ENCODE results near the gene UBE4A. TPM values are rescaled to one million over a fixed set of nuclear protein-coding genes. Genes with fewer than 3 reads are reported as not detected.
"Not testable (repeated sequence)": the region's sequence is repeated elsewhere in the genome, so short reads cannot be mapped to it uniquely, and the experiment has no call there.

Gene UBE4A
- total and polyA plus RNA-seq, 12 donors = 16.1 to 52.8 (median 35.6) TPM

DNA sequence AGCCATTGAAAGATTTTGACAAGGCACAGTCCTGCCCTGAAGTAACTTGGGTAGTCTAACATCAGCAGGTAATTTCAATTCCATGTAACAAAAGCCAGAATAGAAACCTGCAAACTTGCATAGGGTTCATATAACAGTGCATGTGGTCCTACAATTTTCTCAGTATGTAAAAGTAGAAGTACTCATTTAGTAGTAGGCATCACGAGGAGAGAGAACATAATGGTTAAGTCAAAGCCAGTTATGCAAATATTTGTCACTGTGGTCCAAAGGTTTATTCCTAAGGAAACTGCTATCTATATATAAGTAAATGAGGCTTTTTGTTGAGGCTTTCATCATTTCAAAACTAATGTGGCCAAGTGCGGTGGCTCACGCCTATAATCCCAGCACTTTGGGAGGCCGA lies 52.1 kb downstream of the UBE4A start:
- intact Hi-C loops (cut with DNase I) = no loop called here
- Histone ChIP-seq H3K36me3 (replicated peaks in 1 of 2) (peaks cover 0 to 39% of the 10 kb centered on the region in 2 donors), H3K9me3 (replicated peaks in 1 of 3) (no peaks in the 10 kb centered on the region), H3K27ac (no peak overlapping the region), H3K4me1 (replicated peaks in 1 of 2) (peaks cover 0 to 13% of the 10 kb centered on the region in 2 donors), H3K4me3 (no peak overlapping the region), H3K27me3 (no peaks in the 10 kb centered on the region)
- 88 to 94% (median 92%) methylated on average over 4 of the region's 4 CpGs for WGBS, 4 donors
- DNase-seq = no peak
- TF ChIP-seq, protein P1, sequence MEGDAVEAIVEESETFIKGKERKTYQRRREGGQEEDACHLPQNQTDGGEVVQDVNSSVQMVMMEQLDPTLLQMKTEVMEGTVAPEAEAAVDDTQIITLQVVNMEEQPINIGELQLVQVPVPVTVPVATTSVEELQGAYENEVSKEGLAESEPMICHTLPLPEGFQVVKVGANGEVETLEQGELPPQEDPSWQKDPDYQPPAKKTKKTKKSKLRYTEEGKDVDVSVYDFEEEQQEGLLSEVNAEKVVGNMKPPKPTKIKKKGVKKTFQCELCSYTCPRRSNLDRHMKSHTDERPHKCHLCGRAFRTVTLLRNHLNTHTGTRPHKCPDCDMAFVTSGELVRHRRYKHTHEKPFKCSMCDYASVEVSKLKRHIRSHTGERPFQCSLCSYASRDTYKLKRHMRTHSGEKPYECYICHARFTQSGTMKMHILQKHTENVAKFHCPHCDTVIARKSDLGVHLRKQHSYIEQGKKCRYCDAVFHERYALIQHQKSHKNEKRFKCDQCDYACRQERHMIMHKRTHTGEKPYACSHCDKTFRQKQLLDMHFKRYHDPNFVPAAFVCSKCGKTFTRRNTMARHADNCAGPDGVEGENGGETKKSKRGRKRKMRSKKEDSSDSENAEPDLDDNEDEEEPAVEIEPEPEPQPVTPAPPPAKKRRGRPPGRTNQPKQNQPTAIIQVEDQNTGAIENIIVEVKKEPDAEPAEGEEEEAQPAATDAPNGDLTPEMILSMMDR (IDR thresholded peaks at IDR 0.05) = no peak
- no peak for TF ChIP-seq POLR2A (IDR thresholded peaks at IDR 0.05)

DNA sequence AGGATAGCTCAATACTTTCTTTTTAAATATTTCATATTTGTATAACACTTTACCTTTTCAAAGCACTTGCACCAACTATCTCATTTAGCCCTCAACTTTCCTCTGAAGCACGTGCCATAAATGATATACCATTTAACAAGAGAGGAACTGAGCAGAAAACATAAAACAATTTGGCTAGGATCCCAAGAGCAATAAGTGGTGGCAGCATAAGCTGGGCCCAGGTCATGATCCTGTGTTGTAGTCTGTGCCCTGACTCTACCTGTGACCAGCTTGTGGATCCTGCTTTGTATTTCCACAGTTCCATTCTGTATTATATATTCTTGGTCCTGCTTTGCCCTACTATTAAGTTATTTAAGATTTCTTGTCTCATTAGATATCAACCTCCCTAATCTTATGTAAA lies 53.5 kb downstream of the UBE4A start:
- TF ChIP-seq, protein P1 (IDR thresholded peaks at IDR 0.05) = no peak
- no peak for TF ChIP-seq POLR2A (IDR thresholded peaks at IDR 0.05)
- Histone ChIP-seq H3K27me3 (no peaks in the 10 kb centered on the region), H3K9me3 (replicated peaks in 1 of 3) (no peaks in the 10 kb centered on the region), H3K4me1 (replicated peaks in 1 of 2) (peaks cover 0 to 13% of the 10 kb centered on the region in 2 donors), H3K27ac (no peak overlapping the region), H3K36me3 (replicated peaks in 1 of 2) (peaks cover 0 to 25% of the 10 kb centered on the region in 2 donors), H3K4me3 (no peak overlapping the region)
- intact Hi-C loops (cut with DNase I) = no loop called here
- no peak for DNase-seq
- WGBS, 4 donors = 79 to 88% (median 83%) methylated on average over 1 of the region's 1 CpG

DNA sequence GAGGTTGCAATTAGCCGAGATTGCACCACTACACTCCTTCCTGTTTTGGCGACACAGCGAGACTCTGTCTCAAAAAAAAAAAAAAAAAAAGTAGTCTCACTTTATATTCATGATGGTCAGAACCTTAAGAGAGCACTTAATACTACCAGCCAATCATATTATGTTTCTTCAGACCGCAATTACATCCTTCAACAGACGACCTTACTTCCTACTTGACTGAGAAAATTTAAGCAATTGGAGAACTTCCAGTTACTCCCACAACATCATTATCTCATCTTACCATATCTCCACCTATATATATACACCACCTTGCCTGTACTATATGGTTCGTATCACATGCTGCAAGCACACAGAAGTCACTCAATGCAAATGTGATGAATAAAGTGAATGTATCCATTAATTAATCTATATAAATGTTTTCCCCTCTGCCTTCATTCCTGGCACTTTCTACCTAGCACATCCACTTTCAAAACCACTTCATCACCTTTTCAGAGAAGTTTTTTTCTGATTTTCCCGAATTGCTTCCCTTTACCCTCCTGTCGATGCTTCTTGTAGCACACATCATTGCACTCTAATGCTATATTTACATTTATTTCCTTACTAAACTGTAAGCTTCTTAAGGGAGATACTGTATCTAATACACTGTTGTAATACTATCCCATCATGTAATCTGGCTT lies 55.8 kb downstream of the UBE4A start:
- peaks cover 0 to 7% of the 10 kb centered on the region in 2 donors for H3K36me3 ChIP-seq (replicated peaks in 1 of 2)
- intact Hi-C loops (cut with DNase I) = no loop called here
- no peak for DNase-seq
- H3K4me1 ChIP-seq (replicated peaks in 1 of 2) = peaks cover 0 to 21% of the 10 kb centered on the region in 2 donors
- TF ChIP-seq, protein P1 (IDR thresholded peaks at IDR 0.05) = no peak
- no peak for TF ChIP-seq POLR2A (IDR thresholded peaks at IDR 0.05)
- WGBS, 4 donors = 68 to 75% (median 73%) methylated on average over 8 of the region's 8 CpGs
- H3K27ac ChIP-seq = peak overlapping the region in 2 of 5 donors; percentile 51 to 64
- H3K27me3 ChIP-seq = no peaks in the 10 kb centered on the region
- H3K4me3 ChIP-seq = no peak overlapping the region
- no peaks in the 10 kb centered on the region for H3K9me3 ChIP-seq (replicated peaks in 1 of 3)

DNA sequence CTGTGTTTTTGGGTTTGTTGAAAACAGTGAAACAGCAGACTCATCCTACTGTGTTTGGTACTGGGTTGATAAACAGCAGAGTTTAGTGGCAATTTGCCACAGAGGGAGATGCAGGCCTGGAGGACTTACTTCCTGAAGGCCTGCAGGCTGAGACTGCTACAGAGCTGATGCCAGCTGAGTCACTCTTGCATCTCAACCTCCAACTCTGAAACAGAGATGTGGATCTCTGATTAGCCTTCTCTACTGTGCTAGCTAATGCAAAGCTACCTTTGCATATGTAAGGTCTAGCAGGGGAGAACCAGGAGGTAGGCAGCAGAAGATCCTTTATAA lies 56.3 kb downstream of the UBE4A start:
- TF ChIP-seq POLR2A (IDR thresholded peaks at IDR 0.05) = no peak
- TF ChIP-seq, protein P1 (IDR thresholded peaks at IDR 0.05) = no peak
- no peaks in the 10 kb centered on the region for H3K27me3 ChIP-seq
- H3K36me3 ChIP-seq (replicated peaks in 1 of 2) = peaks cover 0 to 6% of the 10 kb centered on the region in 2 donors
- peak; percentile 59 to 90 (median 88) for DNase-seq
- H3K4me1 ChIP-seq (replicated peaks in 1 of 2) = peaks cover 0 to 21% of the 10 kb centered on the region in 2 donors
- H3K4me3 ChIP-seq = no peak overlapping the region
- no peaks in the 10 kb centered on the region for H3K9me3 ChIP-seq (replicated peaks in 1 of 3)
- H3K27ac ChIP-seq = peak overlapping the region in 2 of 5 donors; percentile 51 to 64
- intact Hi-C loops (cut with DNase I) = no loop called here

DNA sequence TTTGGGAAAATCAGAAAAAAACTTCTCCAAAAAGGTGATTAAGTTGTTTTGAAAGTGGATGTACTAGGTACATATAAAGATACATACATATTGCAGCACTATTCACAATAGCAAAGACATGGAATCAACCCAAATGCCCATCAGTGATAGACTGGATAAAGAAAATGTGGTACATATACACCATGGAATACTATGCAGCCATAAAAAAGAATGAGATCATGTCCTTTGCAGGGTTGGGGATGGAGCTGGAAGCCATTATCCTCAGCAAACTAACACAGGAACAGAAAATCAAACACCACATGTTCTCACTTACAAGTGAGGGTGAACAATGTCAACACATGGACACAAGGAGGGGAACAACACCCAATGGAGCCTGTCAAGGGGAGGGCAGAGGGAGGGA lies 57.5 kb downstream of the UBE4A start:
- H3K4me3 ChIP-seq; intact Hi-C loops (cut with DNase I); DNase-seq; H3K36me3 ChIP-seq (replicated peaks in 1 of 2); H3K27ac ChIP-seq; H3K9me3 ChIP-seq (replicated peaks in 1 of 3); H3K27me3 ChIP-seq: not testable (repeated sequence)
- H3K4me1 ChIP-seq (replicated peaks in 1 of 2) = peaks cover 0 to 21% of the 10 kb centered on the region in 2 donors

Data from adrenal gland (tissue), 12 donors.